ENCODE results near the gene RIN3.

GRCh38 chr14:92678766-92679165, 165.2 kb downstream of the RIN3 start:
- no peak for TF ChIP-seq CTCF (IDR thresholded peaks at IDR 0.05)
- no peak for TF ChIP-seq POLR2A (IDR thresholded peaks at IDR 0.05)
